CD4-positive, alpha-beta T cell treated with Interleukin-4 for 1 hour (primary cell): ENCODE data around the gene HCFC1.
A peak's percentile ranks its signal among the peaks of the same experiment; 100 is the strongest.

Experiments used
- DNase-seq, 2 donors: peaks; one replicate each; pipeline ENCODE4 v3.0.0-alpha.2; 2020 to 2022

Gene HCFC1

GRCh38 chrX:153956044-153956907 is 15.3 kb downstream of the HCFC1 start:
- DNase-seq = no peak

- DNase-seq = no peak
Measured at GRCh38 chrX:153955228-153955732, 16.3 kb downstream of the HCFC1 start.

GRCh38 chrX:153954558-153955227 is 16.9 kb downstream of the HCFC1 start:
- no peak for DNase-seq

GRCh38 chrX:153953892-153954557 is 17.6 kb downstream of the HCFC1 start:
- DNase-seq = no peak

- peak; percentile 77 to 80 for DNase-seq
Measured at GRCh38 chrX:153953342-153953830, 18.2 kb downstream of the HCFC1 start.

- DNase-seq = no peak
Measured at GRCh38 chrX:153952373-153953026, 19.1 kb downstream of the HCFC1 start.

GRCh38 chrX:153951683-153952372 is 19.8 kb downstream of the HCFC1 start:
- no peak for DNase-seq

- no peak for DNase-seq
Measured at GRCh38 chrX:153950127-153950526, 21.5 kb downstream of the HCFC1 start.

- no peak for DNase-seq
Measured at GRCh38 chrX:153948847-153949805, 22.5 kb downstream of the HCFC1 start.

- no peak for DNase-seq
Measured at GRCh38 chrX:153948002-153948466, 23.6 kb downstream of the HCFC1 start.

GRCh38 chrX:153947009-153947769 is 24.4 kb downstream of the HCFC1 start:
- peak; percentile 83 to 84 for DNase-seq

- DNase-seq = no peak
Measured at GRCh38 chrX:153945956-153946943, 25.4 kb downstream of the HCFC1 start.

GRCh38 chrX:153944800-153945150 is 26.8 kb downstream of the HCFC1 start:
- DNase-seq = no peak

GRCh38 chrX:153944140-153944799 is 27.3 kb downstream of the HCFC1 start, which contains the start of gene RENBP:
RENBP (minus strand) TSS chrX:153944643; CDS start chrX:153944610, 33 bp downstream.
- DNase-seq = peak; percentile 40 to 58

GRCh38 chrX:153941336-153942252 is 30.0 kb downstream of the HCFC1 start:
- DNase-seq = no peak

GRCh38 chrX:153939573-153939972 is 32.0 kb downstream of the HCFC1 start:
- DNase-seq = no peak
